Chondrocyte (in vitro differentiated cells): ENCODE results near the gene PLD4. TPM values are rescaled to one million over a fixed set of nuclear protein-coding genes. Genes with fewer than 3 reads are reported as not detected.

ENCODE experiments used
- DNase-seq: peaks from one replicate; pipeline ENCODE4 v3.0.0; 2021; ENCODE audit warnings: mixed read lengths, low spot score
- H3K27ac Mint-ChIP-seq: one replicate; pipeline ENCODE4 v1.8.0; 2021; ENCODE audit warnings: mild to moderate bottlenecking, moderate library complexity, mixed read lengths; ENCODE audit not compliant: unreplicated experiment
- H3K27me3 Mint-ChIP-seq: 2 replicates; pipeline ENCODE4 v1.8.0; 2021; ENCODE audit warnings: low read depth, mixed read lengths
- H3K36me3 Mint-ChIP-seq: 2 replicates; pipeline ENCODE4 v1.8.0; 2021; ENCODE audit warnings: low read depth, mixed read lengths
- H3K4me1 Mint-ChIP-seq: 2 replicates; pipeline ENCODE4 v1.8.0; 2021; ENCODE audit warnings: low read depth, mild to moderate bottlenecking, mixed read lengths
- H3K4me3 Mint-ChIP-seq: one replicate; pipeline ENCODE4 v1.8.0; 2021; ENCODE audit warnings: mild to moderate bottlenecking, moderate library complexity, mixed read lengths; ENCODE audit not compliant: unreplicated experiment
- H3K9me3 Mint-ChIP-seq: 2 replicates; pipeline ENCODE4 v1.8.0; 2021; ENCODE audit warnings: low read depth, mixed read lengths
- CTCF ChIP-seq: fragments of 200-600 bp; sonication (generic); IDR thresholded peaks from 2 replicates; pipeline ENCODE4 v1.5.0; 2021; ENCODE audit warnings: antibody characterized with exemption, mild to moderate bottlenecking, moderate library complexity
- total RNA-seq: library from RNA; stranded (reverse); gene quantifications from 3 replicates; pipeline ENCODE4 v1.2.1, GENCODE V29; 2021

Gene PLD4
- total RNA-seq, 1 donor from 2014 or later: 0.10 TPM

- Mint-ChIP-seq H3K36me3 (no peaks in the 10 kb centered on the region), H3K27ac (peak overlapping the region; percentile 95), H3K4me3 (peak overlapping the region; percentile 84), H3K27me3 (no peaks in the 10 kb centered on the region), H3K9me3 (no peaks in the 10 kb centered on the region), H3K4me1 (peaks cover 72% of the 10 kb centered on the region)
- DNase-seq: no peak
- peak; percentile 37 for TF ChIP-seq CTCF
These were observed 42.9 kb downstream of the PLD4 start for GRCh38 chr14:104967386-104968152.

- H3K4me3 Mint-ChIP-seq: peak overlapping the region; percentile 84
- H3K27ac Mint-ChIP-seq: peak overlapping the region; percentile 95
- DNase-seq: no peak
- no peaks in the 10 kb centered on the region for H3K9me3 Mint-ChIP-seq
- no peak for TF ChIP-seq CTCF
- peaks cover 72% of the 10 kb centered on the region for H3K4me1 Mint-ChIP-seq
- no peaks in the 10 kb centered on the region for H3K36me3 Mint-ChIP-seq
- H3K27me3 Mint-ChIP-seq: no peaks in the 10 kb centered on the region
These were observed 43.5 kb downstream of the PLD4 start for GRCh38 chr14:104968153-104968527.

- peak overlapping the region; percentile 95 for H3K27ac Mint-ChIP-seq
- DNase-seq: no peak
- H3K9me3 Mint-ChIP-seq: no peaks in the 10 kb centered on the region
- H3K4me3 Mint-ChIP-seq: peak overlapping the region; percentile 84
- peaks cover 76% of the 10 kb centered on the region for H3K4me1 Mint-ChIP-seq
- no peaks in the 10 kb centered on the region for H3K27me3 Mint-ChIP-seq
- TF ChIP-seq CTCF: peak; percentile 72
- H3K36me3 Mint-ChIP-seq: no peaks in the 10 kb centered on the region
These were observed 44.1 kb downstream of the PLD4 start for GRCh38 chr14:104968541-104969401.

- H3K4me3 Mint-ChIP-seq: peak overlapping the region; percentile 84
- H3K36me3 Mint-ChIP-seq: no peaks in the 10 kb centered on the region
- H3K27ac Mint-ChIP-seq: peak overlapping the region; percentile 95
- no peak for TF ChIP-seq CTCF
- H3K27me3 Mint-ChIP-seq: no peaks in the 10 kb centered on the region
- H3K4me1 Mint-ChIP-seq: peaks cover 82% of the 10 kb centered on the region
- H3K9me3 Mint-ChIP-seq: no peaks in the 10 kb centered on the region
- DNase-seq: no peak
These were observed 45.1 kb downstream of the PLD4 start for GRCh38 chr14:104969741-104970230.
